ENCODE data around the gene SLC15A4.

DNA sequence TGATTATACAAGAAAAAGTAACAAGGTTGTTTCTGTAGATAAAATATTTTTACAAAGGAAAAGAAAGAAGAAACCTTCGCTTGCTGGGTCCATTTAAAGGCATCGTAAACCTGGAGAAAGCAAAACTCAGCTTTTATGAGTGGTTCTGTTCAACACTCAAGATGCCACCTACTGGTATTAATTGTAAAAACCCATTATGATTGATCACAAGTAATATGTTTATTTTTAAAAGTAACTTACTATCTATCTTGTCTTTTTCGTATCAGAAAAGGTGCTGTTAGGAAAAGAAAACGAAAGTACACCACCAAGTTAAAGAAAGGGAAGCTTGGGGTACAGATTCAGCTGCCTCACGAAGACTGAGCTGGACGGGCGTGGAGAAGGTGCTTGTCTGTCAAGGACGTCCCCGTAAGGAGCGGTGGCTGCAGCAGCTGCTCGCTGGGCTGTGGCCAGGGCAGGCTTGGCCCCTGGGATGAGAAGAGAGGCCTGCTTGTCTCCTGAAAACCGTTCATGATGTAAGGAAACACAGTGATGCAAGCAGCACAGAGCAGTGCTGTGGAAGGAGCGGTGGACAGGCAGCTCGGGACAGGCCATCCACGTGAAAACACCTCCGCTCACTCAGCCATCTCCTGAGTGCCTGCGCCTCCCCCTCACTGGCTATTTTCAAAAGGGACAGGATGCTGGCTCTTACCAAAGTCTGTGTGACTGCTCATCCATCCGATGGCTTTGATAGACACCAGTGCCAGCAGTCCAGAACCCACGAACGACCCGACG, 25.0 kb downstream of the SLC15A4 start:
- TF ChIP-seq, protein P1, sequence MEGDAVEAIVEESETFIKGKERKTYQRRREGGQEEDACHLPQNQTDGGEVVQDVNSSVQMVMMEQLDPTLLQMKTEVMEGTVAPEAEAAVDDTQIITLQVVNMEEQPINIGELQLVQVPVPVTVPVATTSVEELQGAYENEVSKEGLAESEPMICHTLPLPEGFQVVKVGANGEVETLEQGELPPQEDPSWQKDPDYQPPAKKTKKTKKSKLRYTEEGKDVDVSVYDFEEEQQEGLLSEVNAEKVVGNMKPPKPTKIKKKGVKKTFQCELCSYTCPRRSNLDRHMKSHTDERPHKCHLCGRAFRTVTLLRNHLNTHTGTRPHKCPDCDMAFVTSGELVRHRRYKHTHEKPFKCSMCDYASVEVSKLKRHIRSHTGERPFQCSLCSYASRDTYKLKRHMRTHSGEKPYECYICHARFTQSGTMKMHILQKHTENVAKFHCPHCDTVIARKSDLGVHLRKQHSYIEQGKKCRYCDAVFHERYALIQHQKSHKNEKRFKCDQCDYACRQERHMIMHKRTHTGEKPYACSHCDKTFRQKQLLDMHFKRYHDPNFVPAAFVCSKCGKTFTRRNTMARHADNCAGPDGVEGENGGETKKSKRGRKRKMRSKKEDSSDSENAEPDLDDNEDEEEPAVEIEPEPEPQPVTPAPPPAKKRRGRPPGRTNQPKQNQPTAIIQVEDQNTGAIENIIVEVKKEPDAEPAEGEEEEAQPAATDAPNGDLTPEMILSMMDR (IDR thresholded peaks at IDR 0.05; ENCODE audit: low read length) = no peak
- no peak for TF ChIP-seq EZH2phosphoT487 (IDR thresholded peaks at IDR 0.05; ENCODE audit: low read length)
- TF ChIP-seq EZH2 (optimal IDR thresholded peaks at IDR 0.05; ENCODE audit: low read depth, low read length) = no peak
